ENCODE results near the gene CUX1. TPM values are rescaled to one million over a fixed set of nuclear protein-coding genes. Genes with fewer than 3 reads are reported as not detected.

Gene CUX1
- total and polyA plus RNA-seq, 2 of the 13 experiments (the other 11 are each of a cell fraction or from before 2014, with no cell fraction given): 13.7 to 14.9 TPM

GRCh38 chr7:101818287-101819071, 1.1 kb downstream of the CUX1 start (continued):
- no peak for TF ChIP-seq ZNF597 (CRISPR knock-in tag; IDR thresholded peaks at IDR 0.05)
- no peak for TF ChIP-seq ZNF800 (CRISPR knock-in tag; IDR thresholded peaks at IDR 0.05)
- TF ChIP-seq TRIM22 (IDR thresholded peaks at IDR 0.05): no peak
- no peak for TF ChIP-seq ZSCAN9 (CRISPR knock-in tag; IDR thresholded peaks at IDR 0.05; ENCODE audit: borderline replicate concordance)
- no peak for TF ChIP-seq ZFP1 (CRISPR knock-in tag; IDR thresholded peaks at IDR 0.05)
- no peak for TF ChIP-seq MED8 (CRISPR knock-in tag; IDR thresholded peaks at IDR 0.05; ENCODE audit: insufficient replicate concordance)
- TF ChIP-seq PAXIP1 (CRISPR knock-in tag; conservative IDR thresholded peaks at IDR 0.05): peak; percentile 46; the same call in 1 of the 2 replicates
- 0 out of 2 replicates have a peak, but pooled peaks have one; percentile 25 for TF ChIP-seq ZNF816 (CRISPR knock-in tag; IDR thresholded peaks at IDR 0.05; ENCODE audit: borderline replicate concordance)
- TF ChIP-seq LBX2 (CRISPR knock-in tag; IDR thresholded peaks at IDR 0.05; ENCODE audit: borderline replicate concordance): no peak
- no peak for TF ChIP-seq ZNF136 (CRISPR knock-in tag; IDR thresholded peaks at IDR 0.05; ENCODE audit: low read depth)
- TF ChIP-seq ARNTL (CRISPR knock-in tag; IDR thresholded peaks at IDR 0.05): no peak
- 0 out of 2 replicates have a peak, but pooled peaks have one; percentile 35 for TF ChIP-seq GFI1 (CRISPR knock-in tag; IDR thresholded peaks at IDR 0.05; ENCODE audit: borderline replicate concordance)
- no peak for TF ChIP-seq HOXA7 (CRISPR knock-in tag; IDR thresholded peaks at IDR 0.05)
- TF ChIP-seq ZBTB43 (CRISPR knock-in tag; conservative IDR thresholded peaks at IDR 0.05): no peak
